ENCODE results near the gene ONECUT2.

- TF ChIP-seq POLR2A (IDR thresholded peaks at IDR 0.05; ENCODE audit: low read length), result no peak
- TF ChIP-seq GATA1 (IDR thresholded peaks at IDR 0.05; ENCODE audit: low read depth, low read length), result no peak
These were observed 3.6 kb upstream of the ONECUT2 start for GRCh38 chr18:57431467-57432080.

Data from erythroblast (primary cell).